Fibroblast of lung (primary cell): ENCODE results near the gene MAP1LC3B2. TPM values are rescaled to one million over a fixed set of nuclear protein-coding genes. Genes with fewer than 3 reads are reported as not detected.

ENCODE experiments used
- DNase-seq, 2 donors: peaks; one replicate each; pipeline versions ENCODE4 v3.0.0 to v3.0.0-alpha.2; 2010; ENCODE audit warnings: low read depth in 2 of 2
- H2AFZ ChIP-seq: 2 replicates; pipeline ENCODE4 v1.5.1; 2012; ENCODE audit warnings: low read length, control low read depth, inconsistent platforms
- H3K27ac ChIP-seq: 2 replicates; pipeline ENCODE4 v1.5.1; 2011; ENCODE audit warnings: low read length, control low read depth; ENCODE audit not compliant: insufficient read depth
- H3K27me3 ChIP-seq: 2 replicates; pipeline ENCODE4 v1.5.1; 2011; ENCODE audit warnings: mild to moderate bottlenecking, low read length; ENCODE audit not compliant: control insufficient read depth, insufficient read depth
- H3K36me3 ChIP-seq: 2 replicates; pipeline ENCODE4 v1.5.1; 2011; ENCODE audit warnings: low read length; ENCODE audit not compliant: control insufficient read depth, insufficient read depth
- H3K4me1 ChIP-seq: 2 replicates; pipeline ENCODE4 v1.5.1; 2011; ENCODE audit warnings: low read length; ENCODE audit not compliant: control insufficient read depth, insufficient read depth; ENCODE audit errors: extremely low read depth
- H3K4me2 ChIP-seq: 2 replicates; pipeline ENCODE4 v1.5.1; 2011; ENCODE audit warnings: low read length, control low read depth; ENCODE audit not compliant: insufficient read depth; ENCODE audit errors: extremely low read depth
- H3K4me3 ChIP-seq, 4 experiments: fragments of 200-600 bp in 1 of 4; sonication (generic) in 1 of 4; replicated peaks in 1 of 4; 2 replicates each; pipeline ENCODE4 v1.5.1; 2011 to 2016; ENCODE audit warnings: low read length in 4 of 4, low read depth in 3 of 4, mild to moderate bottlenecking in 3 of 4, control low read depth in 2 of 4, inconsistent platforms in 1 of 4, mixed read lengths in 1 of 4; ENCODE audit not compliant: insufficient read depth in 1 of 4; ENCODE audit errors: control extremely low read depth in 1 of 4
- H3K79me2 ChIP-seq: 2 replicates; pipeline ENCODE4 v1.5.1; 2012; ENCODE audit warnings: mild to moderate bottlenecking, low read length, inconsistent platforms; ENCODE audit not compliant: control insufficient read depth, insufficient read depth
- H3K9ac ChIP-seq: 2 replicates; pipeline ENCODE4 v1.5.1; 2011; ENCODE audit warnings: mild to moderate bottlenecking, low read length, control low read depth; ENCODE audit not compliant: insufficient read depth
- H3K9me3 ChIP-seq: 2 replicates; pipeline ENCODE4 v1.5.1; 2012; ENCODE audit warnings: low read depth, low read length; ENCODE audit not compliant: control insufficient read depth, insufficient read depth
- H4K20me1 ChIP-seq: 2 replicates; pipeline ENCODE4 v1.5.1; 2011; ENCODE audit warnings: low read length; ENCODE audit not compliant: control insufficient read depth, insufficient read depth; ENCODE audit errors: extremely low read depth
- CTCF ChIP-seq, 2 donors: IDR thresholded peaks in 1 of 2; conservative IDR thresholded peaks in 1 of 2; 1 replicate in 1 of 2; 2 replicates in 1 of 2; pipeline ENCODE4 v1.5.1; 2011 to 2012; ENCODE audit warnings: low read length in 2 of 2, control low read depth in 1 of 2, inconsistent platforms in 1 of 2, low read depth in 1 of 2, mild to moderate bottlenecking in 1 of 2
- EZH2 ChIP-seq: IDR thresholded peaks from 2 replicates; pipeline ENCODE4 v1.5.1; 2012; ENCODE audit warnings: low read length, control low read depth, mild to moderate bottlenecking; ENCODE audit errors: missing control alignments
- polyA plus RNA-seq, 2 donors: library from polyadenylated mRNA; depleted of rRNA in 1 of 2; stranded (reverse) in 1 of 2; unstranded in 1 of 2; fragments of >200 nt; gene quantifications; 2 replicates each; pipeline ENCODE4 v1.2.1, GENCODE V29; 2011 to 2012; ENCODE audit warnings: missing spikeins in 1 of 2
- total RNA-seq: library from RNA; depleted of rRNA; stranded (reverse); fragments of >200 nt; gene quantifications from 2 replicates; pipeline ENCODE4 v1.2.1, GENCODE V29; 2014

The MAP1LC3B2 gene
- total and polyA plus RNA-seq, 2 donors (not counting 1 experiment from before 2014, with no cell fraction given), result 1.2 TPM

DNA sequence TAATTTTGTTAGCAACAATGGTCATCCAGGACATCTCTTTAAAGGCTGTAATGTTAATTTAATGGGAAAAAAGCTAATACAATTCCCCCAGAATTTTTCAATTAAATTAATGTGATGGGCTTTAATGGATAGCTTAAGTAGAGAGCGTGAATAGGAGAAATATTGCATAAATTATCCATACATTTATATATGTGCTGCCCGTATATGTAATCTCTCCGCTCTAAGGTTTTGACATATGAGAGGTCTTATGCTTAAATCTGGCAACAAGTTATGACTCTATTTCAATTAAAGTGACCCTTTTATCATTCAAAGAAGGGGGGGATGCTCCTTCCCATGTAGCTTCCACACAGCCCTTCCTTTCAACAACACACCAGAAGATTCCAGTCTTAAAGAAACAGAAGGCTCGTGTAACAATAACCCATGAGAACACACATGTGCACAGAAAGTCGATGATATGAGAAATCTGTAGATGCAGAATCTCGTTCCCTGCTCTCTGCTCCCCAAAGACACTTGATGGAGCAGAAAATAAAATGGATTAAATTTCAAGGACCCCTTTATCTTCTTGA lies 24.0 kb downstream of the MAP1LC3B2 start:
- H4K20me1 ChIP-seq, result no peaks in the 10 kb centered on the region
- peaks cover 5% of the 10 kb centered on the region for H3K27me3 ChIP-seq
- no peak overlapping the region for H3K9ac ChIP-seq
- no peaks in the 10 kb centered on the region for H3K36me3 ChIP-seq
- H3K27ac ChIP-seq, result no peak overlapping the region
- no peaks in the 10 kb centered on the region for H3K4me1 ChIP-seq
- no peak for DNase-seq
- no peak for TF ChIP-seq EZH2
- TF ChIP-seq CTCF (conservative IDR thresholded peaks at IDR 0.05 in 1 of 2, IDR thresholded peaks at IDR 0.05 in 1 of 2; ENCODE audit: low read depth in 1 of 2, low read length in 2 of 2), result no peak
- no peak overlapping the region for H3K4me2 ChIP-seq
- no peak overlapping the region for H3K4me3 ChIP-seq
- no peaks in the 10 kb centered on the region for H3K9me3 ChIP-seq
- no peak overlapping the region for H2AFZ ChIP-seq
- no peaks in the 10 kb centered on the region for H3K79me2 ChIP-seq

DNA sequence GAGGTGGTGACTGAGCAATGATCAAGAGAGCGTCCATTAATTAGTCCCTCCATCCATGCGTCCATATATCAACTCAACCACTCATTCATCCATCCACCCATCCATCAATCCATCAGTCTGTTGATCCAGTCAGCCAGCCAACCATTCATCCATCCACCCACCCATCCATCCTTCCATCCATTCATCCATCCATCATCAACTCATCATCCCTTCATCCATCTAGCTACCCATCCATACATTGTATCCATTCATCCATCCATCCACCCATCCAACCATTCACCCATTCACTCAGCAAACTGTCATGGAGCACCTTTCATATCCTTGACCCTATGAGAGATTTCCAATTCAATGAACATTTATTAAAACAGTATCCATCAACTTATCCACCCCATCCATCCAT lies 28.1 kb downstream of the MAP1LC3B2 start:
- Histone ChIP-seq H3K4me2 (no peak overlapping the region), H2AFZ (no peak overlapping the region), H3K79me2 (no peaks in the 10 kb centered on the region), H3K4me3 (no peak overlapping the region), H3K9me3 (no peaks in the 10 kb centered on the region), H3K36me3 (no peaks in the 10 kb centered on the region), H3K9ac (no peak overlapping the region), H3K4me1 (no peaks in the 10 kb centered on the region), H3K27me3 (peaks cover 3% of the 10 kb centered on the region), H3K27ac (no peak overlapping the region), H4K20me1 (no peaks in the 10 kb centered on the region)
- DNase-seq, result no peak
- no peak for TF ChIP-seq CTCF (conservative IDR thresholded peaks at IDR 0.05 in 1 of 2, IDR thresholded peaks at IDR 0.05 in 1 of 2; ENCODE audit: low read depth in 1 of 2, low read length in 2 of 2)
- no peak for TF ChIP-seq EZH2

GRCh38 chr12:116588390-116589028 lies 29.3 kb downstream of the MAP1LC3B2 start:
- DNase-seq, result no peak

More at GRCh38 chr12:116588390-116589028, 29.3 kb downstream of the MAP1LC3B2 start:
- no peak overlapping the region for H3K4me3 ChIP-seq
- H3K4me2 ChIP-seq, result no peak overlapping the region
- H2AFZ ChIP-seq, result no peak overlapping the region
- no peak overlapping the region for H3K9ac ChIP-seq
- H3K9me3 ChIP-seq, result no peaks in the 10 kb centered on the region
- no peak overlapping the region for H3K27ac ChIP-seq
- no peaks in the 10 kb centered on the region for H3K79me2 ChIP-seq
- TF ChIP-seq CTCF (conservative IDR thresholded peaks at IDR 0.05 in 1 of 2, IDR thresholded peaks at IDR 0.05 in 1 of 2; ENCODE audit: low read depth in 1 of 2, low read length in 2 of 2) (no peak), EZH2 (no peak)
- no peaks in the 10 kb centered on the region for H3K4me1 ChIP-seq
- no peaks in the 10 kb centered on the region for H4K20me1 ChIP-seq
- H3K36me3 ChIP-seq, result no peaks in the 10 kb centered on the region
- H3K27me3 ChIP-seq, result peaks cover 3% of the 10 kb centered on the region
